Upper lobe of right lung (tissue), 1 donor: ENCODE data around the gene MVD. TPM values are rescaled to one million over a fixed set of nuclear protein-coding genes. Genes with fewer than 3 reads are reported as not detected.

Experiments used
- ATAC-seq: fragments of 200-7000 bp; cut with Tn5 transposase; one replicate; pipeline ENCODE4 v1.9.1; 2020; ENCODE audit warnings: mild to moderate bottlenecking, moderate library complexity
- DNase-seq: peaks from one replicate; pipeline ENCODE4 v3.0.0-alpha.2; 2020
- H3K27ac ChIP-seq: fragments of 200-600 bp; one replicate; pipeline ENCODE4 v1.8.0; 2022
- H3K27me3 ChIP-seq: fragments of 200-600 bp; one replicate; pipeline ENCODE4 v1.8.0; 2022; ENCODE audit warnings: mild to moderate bottlenecking
- H3K36me3 ChIP-seq: fragments of 200-600 bp; one replicate; pipeline ENCODE4 v1.8.0; 2022
- H3K4me1 ChIP-seq: fragments of 200-600 bp; one replicate; pipeline ENCODE4 v1.8.0; 2022
- H3K4me3 ChIP-seq: fragments of 200-600 bp; one replicate; pipeline ENCODE4 v1.8.0; 2022; ENCODE audit warnings: mild to moderate bottlenecking
- H3K9me3 ChIP-seq: fragments of 200-600 bp; one replicate; pipeline ENCODE4 v1.8.0; 2022
- CTCF ChIP-seq: fragments of 200-600 bp; IDR thresholded peaks from one replicate; pipeline ENCODE4 v1.8.0; 2022; ENCODE audit warnings: antibody characterized with exemption
- intact Hi-C: fragments of 100-400 bp; cut with DNase I; formaldehyde crosslinking; loops from one replicate; pipeline ENCODE4 v1.11.0; 2022
- total RNA-seq: library from RNA; stranded (reverse); fragmentation: NEBNext Ultra II Directional; extraction: Animal tissue kit (Norgen Biotek cat#: 25700); gene quantifications from one replicate; pipeline ENCODE4 v1.2.1, GENCODE V29; 2021
- donor health status: DM: no; HTN: yes; CAD: no; lungs with severe emphysema.

MVD gene
- total RNA-seq, 1 donor from 2014 or later: 104 TPM

- no peak for ATAC-seq
- peaks cover 37% of the 10 kb centered on the region for H3K36me3 ChIP-seq
Observed at GRCh38 chr16:88618182-88618955, 44.5 kb downstream of the MVD start.

GRCh38 chr16:88617268-88618031, 45.4 kb downstream of the MVD start:
- TF ChIP-seq CTCF: no peak
- H3K4me3 ChIP-seq: no peak overlapping the region
- H3K4me1 ChIP-seq: no peaks in the 10 kb centered on the region
- no peak overlapping the region for H3K27ac ChIP-seq
- no peaks in the 10 kb centered on the region for H3K27me3 ChIP-seq
- ATAC-seq (no peak), DNase-seq (no peak)
- no peaks in the 10 kb centered on the region for H3K9me3 ChIP-seq
- H3K36me3 ChIP-seq: peaks cover 34% of the 10 kb centered on the region
- intact Hi-C loops: no loop called here

More at GRCh38 chr16:88618182-88618955, 44.5 kb downstream of the MVD start:
- Histone ChIP-seq H3K27ac (no peak overlapping the region), H3K9me3 (no peaks in the 10 kb centered on the region), H3K4me3 (no peak overlapping the region), H3K27me3 (no peaks in the 10 kb centered on the region), H3K4me1 (no peaks in the 10 kb centered on the region)
- DNase-seq: no peak
- intact Hi-C loops: no loop called here
- no peak for TF ChIP-seq CTCF

GRCh38 chr16:88616736-88617135, 46.2 kb downstream of the MVD start:
- no peaks in the 10 kb centered on the region for H3K9me3 ChIP-seq
- H3K4me1 ChIP-seq: no peaks in the 10 kb centered on the region
- no peak overlapping the region for H3K27ac ChIP-seq
- no peak for DNase-seq
- peaks cover 34% of the 10 kb centered on the region for H3K36me3 ChIP-seq
- intact Hi-C loops: no loop called here
- no peak overlapping the region for H3K4me3 ChIP-seq
- no peak for TF ChIP-seq CTCF
- ATAC-seq: no peak
- H3K27me3 ChIP-seq: no peaks in the 10 kb centered on the region

GRCh38 chr16:88616320-88616719, 46.6 kb downstream of the MVD start:
- TF ChIP-seq CTCF: no peak

GRCh38 chr16:88614818-88615580, 47.9 kb downstream of the MVD start:
- intact Hi-C loops: no loop called here
- Histone ChIP-seq H3K27me3 (no peaks in the 10 kb centered on the region), H3K9me3 (no peaks in the 10 kb centered on the region), H3K27ac (no peak overlapping the region), H3K4me3 (no peak overlapping the region), H3K36me3 (peaks cover 49% of the 10 kb centered on the region), H3K4me1 (no peaks in the 10 kb centered on the region)
- ATAC-seq (no peak), DNase-seq (no peak)
- TF ChIP-seq CTCF: no peak

More at GRCh38 chr16:88616320-88616719, 46.6 kb downstream of the MVD start:
- Histone ChIP-seq H3K36me3 (peaks cover 35% of the 10 kb centered on the region), H3K27me3 (no peaks in the 10 kb centered on the region), H3K4me1 (no peaks in the 10 kb centered on the region), H3K27ac (no peak overlapping the region), H3K4me3 (no peak overlapping the region), H3K9me3 (no peaks in the 10 kb centered on the region)
- DNase-seq (peak; percentile 93), ATAC-seq (peak; percentile 87)
- intact Hi-C loops: no loop called here
